Hematopoietic multipotent progenitor cell treated with erythropoietin and hydrocortisone succinate and interleukin-3 and kit ligand, for 17 days (in vitro differentiated cells): ENCODE measurements around the gene NDUFS6.

Experiments used
- DNase-seq: peaks from one replicate; pipeline ENCODE4 v3.0.0-alpha.2; 2015; ENCODE audit warnings: low spot score

NDUFS6 gene

GRCh38 chr5:1853531-1853930 is 52.3 kb downstream of the NDUFS6 start:
- DNase-seq: no peak

- no peak for DNase-seq
Observed at GRCh38 chr5:1855075-1855474, 53.9 kb downstream of the NDUFS6 start.

- DNase-seq: no peak
Observed at GRCh38 chr5:1855596-1855995, 54.4 kb downstream of the NDUFS6 start.

- no peak for DNase-seq
Observed at GRCh38 chr5:1856596-1857255, 55.5 kb downstream of the NDUFS6 start.

- no peak for DNase-seq
Observed at GRCh38 chr5:1857256-1857600, 56.0 kb downstream of the NDUFS6 start.

- no peak for DNase-seq
Observed at GRCh38 chr5:1858436-1858835, 57.2 kb downstream of the NDUFS6 start.

- no peak for DNase-seq
Observed at GRCh38 chr5:1859099-1859498, 57.9 kb downstream of the NDUFS6 start.

GRCh38 chr5:1860021-1860610 is 58.9 kb downstream of the NDUFS6 start:
- no peak for DNase-seq

- DNase-seq: no peak
Observed at GRCh38 chr5:1860949-1861348, 59.7 kb downstream of the NDUFS6 start.

GRCh38 chr5:1864896-1865440 is 63.8 kb downstream of the NDUFS6 start:
- DNase-seq: no peak

GRCh38 chr5:1865486-1865885 is 64.3 kb downstream of the NDUFS6 start:
- DNase-seq: no peak
